HG03196 (cell line): ENCODE results near the gene CASKIN1.
"Not testable (repeated sequence)": the region's sequence is repeated elsewhere in the genome, so short reads cannot be mapped to it uniquely, and the experiment has no call there.

Source experiments
- ATAC-seq: cut with Tn5 transposase; IDR thresholded peaks from one replicate; pipeline ENCODE4 v1.9.1; 2021; ENCODE audit not compliant: unreplicated experiment

Gene CASKIN1

GRCh38 chr16:2196162-2196980 lies at the start of gene CASKIN1:
Gene CASKIN1 (minus strand): TSS chr16:2196605. CDS start chr16:2196432, 173 bp downstream.
- no peak for ATAC-seq

DNA sequence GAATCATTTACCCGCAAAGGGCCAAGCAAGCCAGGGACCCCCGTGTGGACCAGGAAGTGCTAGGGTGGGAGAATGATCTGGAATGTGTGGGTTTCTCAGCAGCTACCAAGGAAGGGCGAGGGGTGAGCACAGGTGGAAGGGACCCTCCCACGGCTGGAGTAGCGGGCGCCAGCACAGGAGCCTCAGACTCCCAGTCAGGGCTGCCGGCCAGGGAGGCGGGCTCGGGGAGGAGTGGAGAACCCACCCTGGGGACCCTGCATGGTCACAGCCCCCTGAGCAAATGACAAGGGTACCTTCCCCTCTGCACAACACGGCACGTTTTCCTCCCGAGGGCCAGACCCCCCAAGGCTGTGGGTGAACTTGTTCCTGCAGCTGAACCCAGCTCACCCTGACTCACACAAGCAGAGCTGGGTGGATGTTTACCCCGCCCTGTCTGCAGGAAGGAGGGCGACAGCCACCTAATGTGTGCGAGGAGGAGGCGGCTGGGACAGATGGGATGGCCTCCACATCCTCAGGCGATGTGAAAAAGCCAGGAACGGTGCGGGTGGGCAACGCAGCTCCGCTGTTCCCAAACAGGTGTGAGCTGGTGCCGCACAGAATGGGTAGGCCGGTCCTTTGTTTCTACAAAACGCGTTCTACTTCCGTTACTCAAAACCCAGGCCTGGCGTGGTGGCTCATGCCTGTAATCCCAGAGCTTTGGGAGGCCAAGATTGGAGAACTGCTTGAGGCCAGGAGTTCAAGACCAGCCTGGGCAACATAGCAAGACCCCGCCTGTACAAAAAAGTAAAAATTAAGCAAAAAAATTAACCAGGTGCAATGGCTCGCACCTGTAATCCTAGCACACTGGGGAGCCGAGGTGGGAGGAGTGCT lies 48.8 kb upstream of the CASKIN1 start:
- no peak for ATAC-seq

- no peak for ATAC-seq
Measured at GRCh38 chr16:2244301-2244700, 47.9 kb upstream of the CASKIN1 start.

DNA sequence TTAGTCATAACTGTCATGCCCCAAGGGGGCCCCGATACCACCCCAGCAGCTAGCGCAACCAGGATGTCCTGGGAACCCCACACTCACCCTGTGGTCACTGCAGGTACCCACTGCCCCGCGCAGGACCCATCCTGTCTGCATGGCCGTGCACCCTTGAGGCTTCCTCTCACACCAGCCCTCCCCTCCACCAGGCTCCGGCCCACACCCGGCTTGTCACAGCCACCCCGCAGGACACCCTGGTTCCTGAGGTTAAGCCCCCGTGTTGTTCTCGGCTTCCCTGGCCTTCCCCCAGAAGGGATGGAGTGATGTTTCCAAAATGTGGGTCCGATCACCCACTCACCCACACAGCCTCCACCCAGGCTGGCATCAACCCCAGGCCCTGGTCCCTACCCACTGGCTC lies 47.4 kb upstream of the CASKIN1 start:
- ATAC-seq = no peak

DNA sequence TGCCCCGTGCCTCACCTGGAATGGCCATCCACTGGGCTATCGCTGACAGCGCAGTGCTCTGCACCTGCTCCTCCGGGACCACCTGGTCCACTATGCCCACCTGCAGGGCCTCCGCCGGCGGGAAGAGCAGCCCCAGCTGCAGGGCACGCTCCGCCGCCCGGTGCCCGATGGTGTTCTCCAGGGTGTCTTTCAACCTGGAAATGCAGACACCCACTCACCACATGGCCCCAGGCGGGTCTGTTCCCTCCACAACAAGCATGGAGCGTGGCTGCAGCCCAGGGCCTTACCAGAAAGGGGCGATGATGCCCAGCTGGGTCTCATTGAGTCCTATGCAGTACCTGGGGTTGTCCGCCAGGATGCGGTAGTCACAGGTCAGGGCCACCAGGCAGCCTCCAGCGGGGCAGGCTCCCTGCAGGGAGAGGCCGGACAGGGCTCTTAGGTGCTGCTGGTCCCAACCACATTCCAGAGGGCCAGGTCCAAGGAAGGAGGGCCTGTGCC lies 46.7 kb upstream of the CASKIN1 start:
- ATAC-seq = no peak

- ATAC-seq = no peak
Measured at GRCh38 chr16:2242598-2242997, 46.2 kb upstream of the CASKIN1 start.

DNA sequence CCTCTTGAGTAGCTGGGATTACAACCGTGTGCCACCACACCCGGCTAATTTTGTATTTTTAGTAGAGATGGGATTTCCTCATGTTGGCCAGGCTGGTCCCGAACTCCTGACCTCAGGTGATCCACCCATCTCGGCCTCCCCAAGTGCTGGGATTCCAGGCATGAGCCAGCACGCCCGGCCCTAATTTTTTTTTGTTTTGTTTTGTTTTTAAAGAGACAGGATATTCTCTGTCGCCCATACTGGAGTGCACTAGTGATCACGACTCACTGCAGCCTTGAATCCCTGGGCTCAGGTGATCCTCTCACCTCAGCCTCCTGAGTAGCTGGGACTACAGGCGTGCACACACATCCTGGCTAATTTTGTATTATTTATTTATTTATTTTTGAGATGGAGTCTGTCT lies 43.9 kb upstream of the CASKIN1 start:
- not testable (repeated sequence) for ATAC-seq

DNA sequence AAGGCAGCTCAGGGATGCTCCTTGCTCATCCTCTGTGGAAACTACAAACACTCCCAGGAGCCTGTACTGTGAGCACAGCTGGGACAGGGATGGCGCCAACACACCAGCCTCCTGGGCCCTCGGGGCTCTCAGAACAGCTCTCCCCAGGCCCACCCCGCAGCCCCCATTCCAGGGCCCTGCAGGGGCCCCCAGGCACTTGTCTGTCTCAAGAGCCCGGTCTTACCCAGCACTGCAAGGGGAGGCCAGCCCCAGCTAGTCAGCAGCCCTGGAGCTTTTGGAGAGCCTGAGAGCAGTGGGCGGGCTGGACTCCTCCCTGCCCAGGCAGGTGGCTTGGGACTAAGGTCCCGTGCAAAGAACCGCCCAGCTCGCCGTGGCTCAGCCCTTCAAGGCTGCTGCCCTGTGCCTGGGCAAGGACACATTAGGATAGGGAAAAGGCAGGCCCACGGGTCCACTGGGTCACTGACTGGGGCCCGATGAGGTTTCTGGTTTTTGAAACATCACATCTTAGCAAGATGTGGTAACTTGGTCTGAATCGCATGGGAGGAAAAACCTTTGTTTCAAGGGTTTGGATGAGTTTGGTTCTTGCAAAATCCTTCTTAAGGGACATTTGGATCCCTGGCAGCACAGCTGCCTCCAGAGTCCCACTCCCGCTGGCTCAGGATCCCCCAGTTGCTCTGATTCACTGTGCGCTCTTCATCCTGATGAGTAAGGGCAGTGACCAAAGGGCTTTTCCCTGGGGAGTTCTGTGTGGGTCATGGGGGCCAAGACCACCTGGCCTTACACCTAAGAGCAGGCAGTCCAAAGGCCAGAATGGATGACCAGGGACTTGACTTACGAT lies 42.7 kb upstream of the CASKIN1 start:
- no peak for ATAC-seq

DNA sequence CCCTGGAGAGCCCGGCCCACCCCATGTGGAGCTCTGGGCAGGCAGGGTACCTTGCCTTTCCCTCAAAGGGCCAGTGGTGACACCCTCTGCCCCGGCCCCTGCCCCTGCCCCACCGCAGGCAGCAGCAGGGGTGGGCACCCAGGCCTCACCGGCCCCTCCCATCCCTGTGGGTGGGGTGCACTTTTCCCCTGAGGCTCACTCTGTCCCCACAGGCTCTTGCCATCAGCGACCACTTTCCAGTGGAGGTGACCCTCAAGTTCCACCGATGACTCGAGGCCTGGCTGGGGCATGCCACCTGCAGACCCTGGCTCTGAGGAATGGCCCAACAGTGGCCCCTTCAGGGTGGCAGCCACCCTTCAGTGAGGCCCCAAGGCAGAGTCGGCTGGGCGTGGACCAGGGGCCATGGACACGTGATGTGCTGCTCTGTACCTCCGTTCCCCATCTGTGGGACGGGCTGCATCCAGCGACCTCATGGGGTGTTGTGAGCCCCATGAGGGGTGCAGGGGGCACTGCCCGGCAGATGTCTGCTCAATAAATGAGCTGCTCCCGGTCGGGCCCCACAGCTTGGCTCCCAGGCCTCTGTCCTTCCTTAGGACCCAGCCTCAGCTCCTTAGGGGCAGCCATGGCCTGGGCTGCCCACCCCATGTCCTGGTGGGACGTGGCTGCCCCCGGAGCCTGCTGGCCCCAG lies 41.9 kb upstream of the CASKIN1 start:
- ATAC-seq = no peak

DNA sequence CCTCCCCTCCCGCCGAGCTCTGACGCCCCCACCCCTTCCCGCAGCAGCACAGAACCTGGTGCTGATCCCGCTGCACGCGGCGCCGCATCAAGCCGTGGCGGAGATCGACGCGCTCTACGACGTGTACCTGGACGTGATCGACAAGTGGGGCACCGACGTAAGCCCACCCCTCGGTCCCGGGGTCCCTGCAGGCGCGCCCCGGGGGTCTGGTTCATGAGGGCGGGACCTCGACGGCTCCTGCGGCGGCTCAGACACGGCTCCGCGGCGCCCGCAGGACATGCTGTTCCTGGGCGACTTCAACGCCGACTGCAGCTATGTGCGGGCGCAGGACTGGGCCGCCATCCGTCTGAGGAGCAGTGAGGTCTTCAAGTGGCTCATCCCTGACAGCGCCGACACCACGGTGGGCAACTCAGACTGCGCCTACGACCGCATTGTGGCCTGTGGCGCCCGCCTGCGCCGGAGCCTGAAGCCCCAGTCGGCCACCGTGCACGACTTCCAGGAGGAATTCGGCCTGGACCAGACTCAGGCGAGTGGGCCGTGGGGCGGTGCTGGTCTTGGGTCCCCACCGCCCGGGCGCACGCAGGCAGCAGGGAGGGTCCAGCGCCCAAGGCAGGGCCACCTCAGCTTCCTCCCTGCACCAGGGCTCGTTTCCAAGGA lies 41.2 kb upstream of the CASKIN1 start:
- ATAC-seq = no peak

- ATAC-seq = no peak
Measured at GRCh38 chr16:2237102-2237482, 40.7 kb upstream of the CASKIN1 start.

DNA sequence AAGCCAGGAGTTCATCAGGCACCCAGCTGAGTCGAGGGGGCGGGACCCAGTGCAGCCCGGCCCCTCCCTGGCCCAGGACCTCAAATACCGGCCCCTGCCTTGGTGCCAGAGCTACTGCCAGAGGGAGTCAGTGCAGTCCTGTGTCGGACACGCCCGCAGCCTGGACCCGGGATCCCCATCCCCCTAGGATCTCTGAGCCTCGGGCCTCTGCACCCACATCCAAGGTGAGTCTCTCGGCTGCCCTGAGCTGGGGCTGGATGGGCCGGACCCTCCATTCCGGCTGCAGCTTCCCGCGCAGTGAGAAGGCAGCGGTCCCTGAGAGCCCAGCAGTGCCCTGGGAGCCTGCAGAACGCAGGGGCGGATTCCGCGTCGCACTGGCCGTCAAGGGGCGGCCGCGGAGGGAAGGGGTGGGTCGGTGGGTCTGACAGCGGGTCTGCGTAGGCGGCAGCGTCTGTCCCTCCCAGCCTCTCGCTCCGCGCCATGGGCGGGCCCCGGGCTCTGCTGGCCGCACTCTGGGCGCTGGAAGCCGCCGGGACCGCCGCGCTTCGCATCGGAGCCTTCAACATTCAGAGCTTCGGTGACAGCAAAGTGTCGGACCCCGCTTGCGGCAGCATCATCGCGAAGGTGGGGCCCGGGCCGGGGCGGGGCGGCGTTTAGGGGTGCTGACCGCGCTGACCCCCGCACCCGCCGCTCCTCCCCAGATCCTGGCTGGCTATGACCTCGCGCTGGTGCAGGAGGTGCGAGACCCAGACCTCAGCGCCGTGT lies 40.1 kb upstream of the CASKIN1 start, which contains the start of gene DNASE1L2:
Gene DNASE1L2 (plus strand): TSS at position 108 of the 765 bp plus-strand sequence. CDS start 373 bp downstream, at position 481.
- no peak for ATAC-seq

DNA sequence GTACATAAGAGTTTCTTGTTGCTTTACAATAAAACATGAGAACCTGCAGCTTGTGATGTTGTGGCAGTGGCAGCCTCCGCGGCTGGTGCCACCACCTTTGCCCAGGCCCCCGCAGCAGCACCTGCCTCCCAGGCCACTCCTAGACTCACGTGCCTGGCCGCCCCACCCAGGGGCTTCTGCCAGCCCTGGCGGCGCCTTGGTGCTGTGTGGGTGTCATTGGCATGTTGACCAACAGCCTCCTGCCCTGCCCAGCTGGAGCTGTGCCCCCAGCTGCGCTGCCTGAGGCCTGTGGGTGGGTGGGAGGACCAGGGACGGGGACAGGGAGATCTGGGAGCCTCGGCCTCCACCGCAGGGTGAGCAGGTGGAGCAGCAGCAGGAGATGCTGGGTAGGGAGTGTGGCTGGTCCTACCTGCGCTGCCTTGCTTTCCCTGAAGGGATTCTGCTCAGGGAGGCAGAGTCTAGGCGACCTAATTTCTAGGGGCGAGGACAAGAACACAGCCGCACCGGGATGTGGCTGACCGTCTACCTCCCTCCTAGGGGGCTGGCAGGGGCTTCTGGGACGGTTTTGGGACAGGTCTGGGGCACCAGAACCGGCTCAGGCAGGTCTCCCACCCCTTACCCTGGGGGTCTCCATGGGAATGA lies 39.4 kb upstream of the CASKIN1 start:
- ATAC-seq = no peak

GRCh38 chr16:2235234-2235651 lies 38.8 kb upstream of the CASKIN1 start:
- ATAC-seq = no peak

DNA sequence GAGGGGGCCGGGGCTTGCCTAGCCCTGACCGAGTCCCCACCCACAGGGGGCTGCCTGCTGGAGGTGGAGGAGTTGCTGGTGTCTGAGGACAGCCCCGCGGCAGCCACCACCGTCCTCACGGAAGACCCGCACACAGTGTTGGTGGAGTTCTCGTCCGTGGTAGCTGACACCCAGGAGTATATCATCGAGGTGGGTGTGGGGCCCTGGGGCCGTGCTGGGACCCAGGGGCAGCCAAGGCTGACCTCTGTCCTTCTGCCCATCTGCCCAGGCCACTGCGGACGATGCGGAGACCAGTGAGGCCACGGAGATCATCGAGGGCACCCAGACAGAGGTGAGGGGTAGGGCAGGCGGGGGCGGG lies 38.4 kb upstream of the CASKIN1 start:
- ATAC-seq = no peak

DNA sequence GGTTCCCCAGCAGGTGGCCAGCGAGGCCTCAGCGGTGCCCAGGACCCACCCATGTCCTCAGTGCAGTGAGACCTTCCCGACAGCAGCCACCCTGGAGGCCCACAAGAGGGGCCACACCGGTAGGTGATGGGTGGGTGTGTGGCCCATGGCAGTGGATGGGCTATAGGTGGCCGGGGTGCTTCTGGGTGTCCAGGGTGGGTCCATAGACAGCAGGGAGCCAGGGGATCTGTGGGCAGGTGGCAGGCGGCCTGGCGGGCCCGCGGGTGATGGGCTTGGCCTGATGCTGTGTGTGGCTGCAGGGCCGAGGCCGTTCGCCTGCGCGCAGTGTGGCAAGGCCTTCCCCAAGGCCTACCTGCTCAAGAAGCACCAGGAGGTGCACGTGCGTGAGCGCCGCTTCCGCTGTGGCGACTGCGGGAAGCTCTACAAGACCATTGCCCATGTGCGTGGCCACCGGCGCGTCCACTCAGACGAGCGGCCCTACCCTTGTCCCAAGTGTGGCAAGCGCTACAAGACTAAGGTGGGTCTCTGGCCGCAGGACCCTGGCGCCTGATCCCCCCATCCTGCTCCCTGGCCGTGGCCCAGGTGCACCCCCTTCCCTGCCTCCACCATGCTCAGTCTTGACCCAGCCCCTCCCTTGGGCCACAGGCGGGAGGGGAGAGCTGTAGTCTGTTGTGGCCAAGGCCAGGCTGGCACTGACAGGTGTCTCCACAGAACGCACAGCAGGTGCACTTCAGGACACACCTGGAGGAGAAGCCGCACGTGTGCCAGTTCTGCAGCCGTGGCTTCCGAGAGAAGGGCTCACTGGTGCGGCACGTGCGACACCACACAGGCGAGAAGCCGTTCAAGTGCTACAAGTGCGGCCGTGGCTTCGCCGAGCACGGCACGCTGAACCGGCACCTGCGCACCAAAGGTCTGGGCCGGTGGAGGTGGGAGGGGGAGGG lies 37.7 kb upstream of the CASKIN1 start:
- ATAC-seq = no peak

GRCh38 chr16:2233046-2233775 lies 36.8 kb upstream of the CASKIN1 start:
- ATAC-seq = no peak
